Mammary epithelial cell (primary cell): ENCODE data around the gene COPZ1.

Experiments used
- CTCF ChIP-seq, 2 donors: IDR thresholded peaks in 1 of 2; conservative IDR thresholded peaks in 1 of 2; 2 replicates each; pipeline ENCODE4 v1.5.1; 2011 to 2012; ENCODE audit warnings: inconsistent platforms in 2 of 2, low read length in 2 of 2, mild to moderate bottlenecking in 2 of 2, control low read depth in 1 of 2, low read depth in 1 of 2; ENCODE audit not compliant: insufficient read depth in 1 of 2; ENCODE audit errors: extremely low read depth in 1 of 2
- EZH2 ChIP-seq: IDR thresholded peaks from 2 replicates; pipeline ENCODE4 v1.6.1; 2012; ENCODE audit warnings: low read length, inconsistent platforms, borderline replicate concordance

GRCh38 chr12:54394281-54394719 lies 69.4 kb downstream of the COPZ1 start:
- TF ChIP-seq CTCF (conservative IDR thresholded peaks at IDR 0.05 in 1 of 2, IDR thresholded peaks at IDR 0.05 in 1 of 2; ENCODE audit: extremely low read depth in 1 of 2, insufficient read depth in 1 of 2, low read depth in 1 of 2, low read length in 2 of 2): peak; percentile 72 to 75
- no peak for TF ChIP-seq EZH2
